Inflammatory macrophage treated with lipopolysaccharide for 4 hours (primary cell): ENCODE data around the gene RERE.
"Not testable (repeated sequence)": the region's sequence is repeated elsewhere in the genome, so short reads cannot be mapped to it uniquely, and the experiment has no call there.

ENCODE experiments used
- DNase-seq: peaks from one replicate; pipeline ENCODE4 v3.0.0-alpha.2; 2020

RERE gene

GRCh38 chr1:8536515-8536914 is 280.9 kb downstream of the RERE start:
- DNase-seq, result no peak

- DNase-seq, result no peak
These were observed 283.5 kb downstream of the RERE start for GRCh38 chr1:8533907-8534306.

GRCh38 chr1:8533124-8533523 is 284.3 kb downstream of the RERE start:
- no peak for DNase-seq

- no peak for DNase-seq
These were observed 287.5 kb downstream of the RERE start for GRCh38 chr1:8529901-8530300.

GRCh38 chr1:8527941-8528340 is 289.5 kb downstream of the RERE start:
- no peak for DNase-seq

GRCh38 chr1:8525558-8526275 is 291.7 kb downstream of the RERE start:
- DNase-seq, result peak; percentile 90

- no peak for DNase-seq
These were observed 292.3 kb downstream of the RERE start for GRCh38 chr1:8525216-8525557.

- no peak for DNase-seq
These were observed 292.7 kb downstream of the RERE start for GRCh38 chr1:8524627-8525157.

GRCh38 chr1:8523666-8524206 is 293.7 kb downstream of the RERE start:
- peak; percentile 16 for DNase-seq

- no peak for DNase-seq
These were observed 296.9 kb downstream of the RERE start for GRCh38 chr1:8520483-8520966.

GRCh38 chr1:8519167-8519566 is 298.3 kb downstream of the RERE start:
- DNase-seq, result no peak

GRCh38 chr1:8518490-8518801 is 299.0 kb downstream of the RERE start:
- DNase-seq, result no peak

GRCh38 chr1:8517661-8518489 is 299.6 kb downstream of the RERE start:
- DNase-seq, result no peak

- DNase-seq, result no peak
These were observed 300.5 kb downstream of the RERE start for GRCh38 chr1:8516793-8517556.

- no peak for DNase-seq
These were observed 301.1 kb downstream of the RERE start for GRCh38 chr1:8516278-8516777.

- DNase-seq, result no peak
These were observed 304.9 kb downstream of the RERE start for GRCh38 chr1:8512504-8512903.

GRCh38 chr1:8510041-8510823 is 307.2 kb downstream of the RERE start:
- peak; percentile 89 for DNase-seq

- DNase-seq, result no peak
These were observed 307.9 kb downstream of the RERE start for GRCh38 chr1:8509579-8509978.

GRCh38 chr1:8506995-8507615 is 310.3 kb downstream of the RERE start:
- no peak for DNase-seq

- peak; percentile 12 for DNase-seq
These were observed 311.0 kb downstream of the RERE start for GRCh38 chr1:8506456-8506855.

- DNase-seq, result no peak
These were observed 313.6 kb downstream of the RERE start for GRCh38 chr1:8503842-8504241.

- DNase-seq, result not testable (repeated sequence)
These were observed 314.5 kb downstream of the RERE start for GRCh38 chr1:8502949-8503348.
